Measurements from ENCODE around the gene GJA10. TPM values are rescaled to one million over a fixed set of nuclear protein-coding genes. Genes with fewer than 3 reads are reported as not detected.

The GJA10 gene
- total RNA-seq, 4 donors from 2014 or later = not detected

GRCh38 chr6:89862698-89863097 is 31.6 kb upstream of the GJA10 start:
- no peaks in the 10 kb centered on the region for H3K27me3 ChIP-seq
- no peak overlapping the region for H3K4me3 ChIP-seq
- H3K4me1 ChIP-seq = no peaks in the 10 kb centered on the region
- no peak overlapping the region for H3K27ac ChIP-seq
- peaks cover 88% of the 10 kb centered on the region for H3K36me3 ChIP-seq
- no peak for DNase-seq (ENCODE audit: low spot score in 2 of 2)
- 85% methylated on average over 2 of the region's 2 CpGs for WGBS
- TF ChIP-seq POLR2AphosphoS5 (IDR thresholded peaks at IDR 0.05) = no peak
- TF ChIP-seq EP300 (IDR thresholded peaks at IDR 0.05) = no peak
- TF ChIP-seq POLR2A (IDR thresholded peaks at IDR 0.05) = no peak
- no peak for TF ChIP-seq CTCF (IDR thresholded peaks at IDR 0.05)
- peaks cover 8% of the 10 kb centered on the region for H3K9me3 ChIP-seq

DNA sequence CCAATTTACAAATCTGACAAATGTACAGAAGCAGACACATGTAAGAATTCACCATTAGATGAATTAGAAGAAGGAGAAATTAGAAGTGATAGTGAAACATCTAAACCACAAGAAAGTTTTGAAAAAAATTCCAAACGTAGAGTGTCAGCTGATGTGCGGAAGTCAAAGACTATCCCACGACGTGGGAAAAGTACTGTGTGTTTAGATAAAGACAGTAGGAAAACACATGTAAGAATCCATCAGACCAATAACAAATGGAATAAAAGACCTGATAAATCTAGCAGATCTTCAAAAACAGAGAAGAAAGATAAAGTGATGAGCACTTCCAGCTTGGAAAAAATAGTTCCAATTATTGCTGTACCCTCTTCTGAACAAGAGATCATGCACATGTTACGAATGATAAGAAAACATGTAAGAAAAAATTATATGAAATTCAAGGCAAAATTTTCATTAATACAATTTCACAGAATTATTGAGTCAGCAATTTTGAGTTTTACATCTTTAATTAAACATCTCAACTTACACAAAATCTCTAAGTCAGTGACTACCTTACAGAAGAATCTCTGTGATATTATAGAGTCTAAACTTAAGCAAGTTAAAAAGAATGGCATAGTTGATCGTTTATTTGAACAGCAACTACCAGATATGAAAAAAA is 28.1 kb upstream of the GJA10 start:
- WGBS = 98% methylated on average over 6 of the region's 6 CpGs
- H3K9me3 ChIP-seq = peaks cover 8% of the 10 kb centered on the region
- DNase-seq (ENCODE audit: low spot score in 2 of 2) = no peak
- no peak for TF ChIP-seq EP300 (IDR thresholded peaks at IDR 0.05)
- no peak for TF ChIP-seq CTCF (IDR thresholded peaks at IDR 0.05)
- TF ChIP-seq POLR2A (IDR thresholded peaks at IDR 0.05) = no peak
- TF ChIP-seq POLR2AphosphoS5 (IDR thresholded peaks at IDR 0.05) = no peak
- peaks cover 65% of the 10 kb centered on the region for H3K36me3 ChIP-seq
- no peak overlapping the region for H3K27ac ChIP-seq
- H3K27me3 ChIP-seq = no peaks in the 10 kb centered on the region
- H3K4me3 ChIP-seq = no peak overlapping the region
- no peaks in the 10 kb centered on the region for H3K4me1 ChIP-seq

DNA sequence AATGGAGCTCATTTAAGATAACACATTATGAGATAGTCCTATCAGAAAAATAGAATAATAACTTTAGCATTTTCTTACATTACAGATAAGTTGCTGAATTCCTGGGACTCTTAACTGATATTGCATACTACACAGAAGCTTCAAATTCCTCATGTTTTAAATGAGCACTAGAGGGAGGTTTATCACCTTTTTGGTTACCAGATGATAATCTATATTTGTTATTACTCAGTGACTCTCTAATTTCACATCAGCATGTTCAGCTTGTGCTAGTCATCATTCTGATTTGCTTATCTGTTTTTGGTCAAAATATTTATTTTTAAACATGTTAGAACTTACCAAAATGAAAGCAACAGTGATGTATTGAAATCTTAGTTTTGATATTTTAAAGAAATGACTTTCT is 20.5 kb upstream of the GJA10 start:
- no peak overlapping the region for H3K27ac ChIP-seq
- TF ChIP-seq CTCF (IDR thresholded peaks at IDR 0.05) (no peak), EP300 (IDR thresholded peaks at IDR 0.05) (no peak), POLR2AphosphoS5 (IDR thresholded peaks at IDR 0.05) (no peak), POLR2A (IDR thresholded peaks at IDR 0.05) (no peak)
- DNase-seq (ENCODE audit: low spot score in 2 of 2) = no peak
- H3K4me3 ChIP-seq = no peak overlapping the region
- H3K4me1 ChIP-seq = no peaks in the 10 kb centered on the region
- H3K36me3 ChIP-seq = peaks cover 39% of the 10 kb centered on the region
- no peaks in the 10 kb centered on the region for H3K27me3 ChIP-seq
- H3K9me3 ChIP-seq = no peaks in the 10 kb centered on the region

GRCh38 chr6:89874438-89874837 is 19.8 kb upstream of the GJA10 start:
- WGBS = 90% methylated on average over 3 of the region's 3 CpGs
- H3K27me3 ChIP-seq = no peaks in the 10 kb centered on the region
- no peak for DNase-seq (ENCODE audit: low spot score in 2 of 2)
- H3K4me3 ChIP-seq = no peak overlapping the region
- peaks cover 36% of the 10 kb centered on the region for H3K36me3 ChIP-seq
- TF ChIP-seq CTCF (IDR thresholded peaks at IDR 0.05) = no peak
- TF ChIP-seq POLR2AphosphoS5 (IDR thresholded peaks at IDR 0.05) = no peak
- no peak for TF ChIP-seq POLR2A (IDR thresholded peaks at IDR 0.05)
- TF ChIP-seq EP300 (IDR thresholded peaks at IDR 0.05) = no peak
- no peak overlapping the region for H3K27ac ChIP-seq
- H3K9me3 ChIP-seq = no peaks in the 10 kb centered on the region
- H3K4me1 ChIP-seq = no peaks in the 10 kb centered on the region

DNA sequence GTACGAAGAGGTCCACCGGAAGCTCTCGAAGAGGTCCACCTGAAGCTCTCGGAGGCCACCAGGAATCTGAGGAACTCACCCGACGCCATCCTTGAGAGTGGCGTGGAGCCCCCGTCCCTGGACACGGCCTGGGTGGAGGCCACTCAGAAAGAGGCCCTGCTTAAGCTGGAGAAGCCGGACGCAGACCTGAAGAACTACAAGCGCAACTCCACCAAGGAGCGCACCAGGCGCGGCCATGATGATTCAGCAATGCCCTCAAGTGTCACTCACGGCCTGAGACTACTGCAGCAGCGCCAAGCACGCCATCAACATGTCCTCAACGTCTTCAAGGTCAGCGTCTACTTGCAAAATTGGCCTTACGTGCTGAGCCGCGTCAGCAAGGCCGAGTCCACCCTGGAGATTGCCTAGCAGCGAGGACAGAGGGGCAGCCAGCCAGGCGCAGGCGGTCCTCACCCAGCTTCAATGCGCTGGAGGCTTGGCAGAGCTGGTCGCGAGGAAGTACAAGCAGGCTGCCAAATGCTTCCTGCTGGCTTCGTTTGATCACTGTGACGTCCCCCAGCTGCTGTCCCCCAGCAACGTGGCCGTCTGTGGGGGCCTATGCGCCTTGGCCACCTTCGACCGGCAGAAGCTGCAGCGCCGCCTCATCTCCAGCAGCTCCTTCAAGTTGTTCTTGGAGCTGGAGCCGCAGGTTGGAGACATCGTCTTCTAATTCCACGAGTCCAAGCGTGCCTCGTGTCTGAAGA is 7.7 kb upstream of the GJA10 start:
- Histone ChIP-seq H3K4me1 (no peaks in the 10 kb centered on the region), H3K27ac (no peak overlapping the region), H3K4me3 (no peak overlapping the region), H3K36me3 (no peaks in the 10 kb centered on the region), H3K27me3 (peaks cover 26% of the 10 kb centered on the region), H3K9me3 (no peaks in the 10 kb centered on the region)
- TF ChIP-seq POLR2AphosphoS5 (IDR thresholded peaks at IDR 0.05) (no peak), CTCF (IDR thresholded peaks at IDR 0.05) (no peak), EP300 (IDR thresholded peaks at IDR 0.05) (no peak), POLR2A (IDR thresholded peaks at IDR 0.05) (no peak)
- WGBS = 95% methylated on average over 36 of the region's 44 CpGs
- no peak for DNase-seq (ENCODE audit: low spot score in 2 of 2)
